Stimulated activated CD4-positive, alpha-beta T cell treated with anti-CD3 and anti-CD28 coated beads, Interleukin-1b, Interleukin-23, amount 100 ng/mL, for 24 hours (primary cell): ENCODE results near the gene TXNDC11.

Experiments
- DNase-seq, 4 experiments: peaks; one replicate each; pipeline ENCODE4 v3.0.0-alpha.2; 2020; ENCODE audit warnings: low read depth in 4 of 4, low spot score in 1 of 4

The TXNDC11 gene

GRCh38 chr16:11752856-11753255 is 10.2 kb upstream of the TXNDC11 start:
- no peak for DNase-seq

DNA sequence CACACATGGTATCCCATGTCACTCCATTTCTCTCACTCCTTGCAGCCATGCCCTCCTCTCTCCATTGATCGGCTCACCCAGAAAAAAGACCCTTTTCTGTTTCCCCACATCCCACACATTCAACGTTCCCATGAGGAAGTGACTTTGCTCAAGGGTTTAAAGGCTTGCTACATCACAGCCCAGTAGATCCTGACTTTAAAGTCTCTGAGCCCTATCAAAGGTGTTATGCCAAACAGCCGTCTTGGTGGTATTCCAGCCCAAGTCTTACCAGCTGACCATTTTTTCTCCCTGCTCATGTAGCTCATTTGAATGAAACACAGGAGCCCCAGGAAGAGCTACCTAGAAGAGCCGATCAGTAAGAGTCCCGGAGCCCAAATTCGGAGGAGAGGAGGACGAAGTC is 7.4 kb upstream of the TXNDC11 start:
- no peak for DNase-seq

GRCh38 chr16:11748404-11749254 is 6.0 kb upstream of the TXNDC11 start:
- DNase-seq, result no peak

DNA sequence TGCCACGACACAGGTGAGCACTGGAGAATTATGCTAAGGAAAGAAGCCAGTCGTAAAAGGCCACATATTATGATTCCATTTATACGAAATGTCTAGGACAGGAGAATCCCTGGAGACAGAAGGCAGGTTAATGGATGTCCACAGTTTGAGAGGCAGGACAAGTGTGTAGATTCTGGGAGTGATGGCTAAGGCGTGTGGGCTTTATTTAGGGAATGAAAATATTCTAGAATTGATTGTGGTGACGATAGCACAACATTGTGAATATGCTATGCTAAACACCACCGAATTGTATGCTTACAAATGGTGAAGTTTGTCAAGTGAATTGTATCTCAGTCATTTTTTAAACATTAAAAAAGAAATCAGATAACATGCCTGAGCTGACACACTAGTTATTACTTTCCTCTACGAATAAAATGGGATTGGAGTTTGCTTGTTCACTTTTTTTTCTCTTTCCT is 5.3 kb upstream of the TXNDC11 start:
- no peak for DNase-seq

DNA sequence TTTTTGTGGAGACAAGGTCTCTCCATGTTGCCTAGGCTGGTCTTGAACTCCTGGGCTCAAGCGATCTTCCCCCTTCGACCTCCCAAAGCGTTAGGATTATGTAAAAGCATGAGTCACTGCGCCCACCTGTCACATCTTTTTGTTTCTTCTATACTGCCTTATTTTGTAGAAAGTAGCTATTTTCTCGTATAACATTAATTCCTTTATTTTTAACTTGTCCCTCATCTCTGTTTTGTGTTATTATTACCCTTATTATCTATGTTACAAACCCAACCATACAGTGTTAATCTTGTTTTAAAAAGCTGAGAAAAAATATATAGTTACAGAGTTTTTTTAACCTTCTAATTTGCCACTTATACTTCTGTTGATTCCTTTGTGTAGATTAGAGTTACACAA is 1.4 kb upstream of the TXNDC11 start:
- DNase-seq, result no peak

- peak in 2 of 4 experiments; percentile 2 to 18 for DNase-seq
Measured at GRCh38 chr16:11743308-11744074, 834 bp upstream of the TXNDC11 start.

DNA sequence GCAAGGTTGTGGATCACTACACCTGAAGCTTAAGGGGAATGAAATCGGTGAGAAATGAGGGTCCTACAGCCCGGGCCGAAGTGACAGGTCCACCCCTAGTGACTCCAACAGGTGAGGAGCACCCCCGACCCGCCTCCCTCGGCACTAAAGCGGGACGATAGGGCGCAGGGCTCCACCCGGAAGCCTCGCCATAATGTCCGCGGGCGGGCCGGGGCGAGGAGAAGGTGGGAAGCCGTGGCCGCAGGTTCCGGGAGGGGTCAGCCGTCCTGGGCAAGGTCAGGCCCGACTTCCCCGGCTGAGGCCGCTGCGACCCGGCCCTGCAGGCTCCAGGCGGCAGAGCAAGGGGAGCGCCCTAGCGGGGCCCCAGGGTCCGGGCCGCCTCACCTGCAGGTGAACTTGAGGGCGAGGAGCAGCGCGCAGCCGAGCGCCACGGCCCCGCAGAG is 543 bp downstream of the TXNDC11 start:
- DNase-seq, result peak in 2 of 4 experiments; percentile 24 to 43

DNA sequence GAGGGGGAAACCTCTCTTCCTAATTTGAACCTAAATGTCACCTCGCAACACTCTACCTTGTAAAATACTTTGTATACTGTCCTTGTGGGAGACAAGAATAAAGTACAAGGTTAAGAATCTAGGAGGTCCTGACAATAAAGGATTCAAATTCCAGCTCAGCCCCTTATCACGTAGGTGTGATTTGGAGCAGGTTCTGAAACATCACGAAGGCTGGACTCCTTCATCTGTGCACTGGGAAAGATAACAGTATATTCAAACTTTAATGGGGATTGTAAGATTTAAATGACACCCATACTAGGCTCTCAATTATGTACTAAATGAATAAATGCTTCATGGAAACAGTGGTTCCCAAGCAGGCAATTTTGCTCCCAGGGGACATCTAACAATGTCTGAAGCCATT is 2.1 kb downstream of the TXNDC11 start:
- DNase-seq, result no peak

- no peak for DNase-seq
Measured at GRCh38 chr16:11738742-11739544, 3.7 kb downstream of the TXNDC11 start.

GRCh38 chr16:11737713-11738112 is 4.9 kb downstream of the TXNDC11 start:
- no peak for DNase-seq

GRCh38 chr16:11736903-11737302 is 5.8 kb downstream of the TXNDC11 start:
- no peak for DNase-seq

DNA sequence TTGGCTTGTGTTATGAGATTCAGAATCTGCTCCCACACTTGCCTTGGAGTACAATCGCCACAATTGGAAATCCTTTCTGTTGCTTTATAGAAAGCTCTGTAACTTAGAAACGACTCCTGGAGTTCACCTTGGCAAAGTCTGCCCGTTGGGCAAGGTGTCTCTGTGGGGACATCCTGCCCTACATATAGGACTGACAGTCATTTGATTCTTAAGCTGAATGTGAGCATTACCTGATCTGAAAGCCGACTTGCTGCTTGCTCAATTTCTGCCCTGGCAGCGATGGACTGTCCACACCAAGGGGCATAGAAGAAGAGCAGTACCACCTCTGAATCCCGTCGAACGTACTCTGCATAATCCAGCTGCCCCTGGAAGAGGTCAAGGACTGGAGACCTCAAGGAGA is 6.9 kb downstream of the TXNDC11 start:
- DNase-seq, result no peak

- DNase-seq, result no peak
Measured at GRCh38 chr16:11734653-11735043, 8.0 kb downstream of the TXNDC11 start.

DNA sequence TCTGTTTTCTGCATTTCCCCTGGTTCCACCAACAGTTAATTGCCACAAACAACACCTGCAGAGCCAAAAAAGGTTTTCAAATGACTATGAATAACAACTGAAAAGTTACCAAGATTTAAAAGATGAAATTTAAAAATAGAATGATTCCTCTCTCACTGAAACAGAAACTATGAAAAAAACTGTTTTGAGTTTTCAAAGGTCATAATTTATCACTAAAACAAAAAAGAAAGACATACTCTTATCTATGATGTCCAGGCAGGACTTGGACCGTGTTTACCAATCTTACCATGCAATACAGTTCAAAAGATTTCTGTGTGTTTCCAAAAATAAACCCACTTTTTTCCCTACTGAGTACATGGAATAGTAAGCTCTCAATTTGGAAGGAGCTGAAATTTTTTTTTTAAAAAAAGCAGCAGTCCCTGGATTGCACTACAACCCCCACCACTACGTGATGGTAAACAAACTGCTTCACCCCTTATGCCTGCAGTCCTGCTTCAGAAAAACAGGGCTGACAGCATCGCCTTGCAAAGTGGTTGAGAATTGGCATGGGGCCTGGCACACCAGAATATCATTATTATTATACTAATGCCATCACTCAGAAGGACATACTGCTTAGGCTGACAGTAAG is 8.5 kb downstream of the TXNDC11 start:
- DNase-seq, result no peak

- no peak for DNase-seq
Measured at GRCh38 chr16:11731222-11731621, 11.4 kb downstream of the TXNDC11 start.

DNA sequence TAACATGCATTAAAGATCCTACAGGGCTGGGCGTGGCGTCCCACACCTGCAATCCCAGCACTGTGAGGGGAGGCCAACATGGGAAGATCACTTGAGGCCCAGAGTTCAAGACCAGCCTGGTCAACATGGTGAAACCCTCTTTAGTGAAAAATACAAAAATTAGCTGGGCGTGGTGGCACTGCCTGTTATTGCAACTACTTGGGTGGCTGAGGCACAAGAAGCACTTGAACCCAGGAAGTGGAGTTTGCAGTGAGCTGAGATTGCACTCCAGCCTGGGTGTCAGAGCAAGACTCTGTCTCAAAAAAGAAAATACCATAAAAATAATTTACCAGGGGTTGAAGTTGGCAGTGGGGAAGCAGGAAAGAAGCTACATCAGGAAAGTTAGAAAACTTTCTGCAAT is 12.9 kb downstream of the TXNDC11 start:
- no peak for DNase-seq

GRCh38 chr16:11727796-11728543 is 14.7 kb downstream of the TXNDC11 start:
- no peak for DNase-seq

DNA sequence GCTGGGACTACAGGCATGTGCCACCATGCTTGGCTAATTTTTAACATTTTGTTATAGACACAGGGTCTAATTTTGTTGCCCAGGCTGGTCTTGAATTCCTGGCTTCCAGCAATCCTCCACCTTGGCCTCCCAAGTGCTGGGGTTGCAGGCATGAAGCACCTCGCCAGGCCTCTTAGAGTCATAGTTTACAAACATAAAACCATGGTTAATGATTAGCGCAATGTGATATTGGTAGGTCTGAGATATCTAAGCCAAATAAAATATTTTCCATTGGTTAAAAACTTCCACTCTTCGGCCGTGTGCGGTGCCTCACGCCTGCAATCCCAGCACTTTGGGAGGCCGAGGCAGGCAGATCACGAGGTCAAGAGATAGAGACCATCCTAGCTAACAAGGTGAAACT is 16.6 kb downstream of the TXNDC11 start:
- no peak for DNase-seq

GRCh38 chr16:11725457-11725856 is 17.2 kb downstream of the TXNDC11 start:
- DNase-seq, result no peak

DNA sequence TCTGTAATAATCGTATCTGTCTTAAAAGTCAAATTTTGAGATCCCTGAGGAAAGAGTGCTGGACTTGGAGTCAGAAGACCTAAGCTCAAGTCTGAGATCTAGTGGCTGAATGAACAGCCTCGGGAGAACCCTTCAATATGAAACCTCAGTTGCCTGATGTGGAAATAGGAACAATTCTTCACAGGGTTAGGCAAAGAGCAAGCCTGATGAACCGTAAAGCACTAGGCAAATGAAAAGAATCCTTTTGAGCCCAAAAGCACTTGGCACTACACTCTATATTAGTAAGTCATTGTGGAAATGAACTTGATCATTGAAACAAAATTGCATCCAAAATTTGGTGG is 20.2 kb downstream of the TXNDC11 start:
- no peak for DNase-seq
